Ovary (tissue), 9 donors: ENCODE measurements around the gene TMEM272. TPM values are rescaled to one million over a fixed set of nuclear protein-coding genes. Genes with fewer than 3 reads are reported as not detected.

Experiments used
- DNase-seq, 5 donors: peaks; one replicate each; pipeline ENCODE4 v3.0.0-alpha.2; 2019 to 2020
- H3K27ac ChIP-seq, 2 donors: fragments of 200-600 bp; one replicate each; pipeline versions ENCODE4 v1.5.1 to v1.8.0; 2019 to 2022
- H3K27me3 ChIP-seq: fragments of 200-600 bp; one replicate; pipeline ENCODE4 v1.8.0; 2022
- H3K36me3 ChIP-seq: fragments of 200-600 bp; sonication (generic); one replicate; pipeline ENCODE4 v1.5.1; 2019
- H3K4me1 ChIP-seq: one replicate; pipeline ENCODE4 v1.8.1; 2013; ENCODE audit warnings: mild to moderate bottlenecking, moderate library complexity; ENCODE audit not compliant: insufficient read depth
- H3K4me3 ChIP-seq: fragments of 200-600 bp; sonication (generic); one replicate; pipeline ENCODE4 v1.5.1; 2017
- H3K9me3 ChIP-seq, 2 donors: fragments of 200-600 bp in 1 of 2; sonication (generic) in 1 of 2; one replicate each; pipeline versions ENCODE4 v1.5.1 to v1.8.1; 2013 to 2019; ENCODE audit warnings: mild to moderate bottlenecking in 1 of 2, moderate library complexity in 1 of 2
- EP300 ChIP-seq: sonication (generic); formaldehyde crosslinking; IDR thresholded peaks from one replicate; pipeline ENCODE4 v1.6.1; 2017; ENCODE audit warnings: antibody characterized with exemption
- POLR2A ChIP-seq: fragments of 450-650 bp; IDR thresholded peaks from one replicate; pipeline ENCODE4 v1.6.1; 2017; ENCODE audit warnings: antibody characterized with exemption, mild to moderate bottlenecking, moderate library complexity
- WGBS, 3 donors: extraction: QIAGEN DNeasy Blood & Tissue Kit in 1 of 3; methylation state at CpG; one replicate each; pipeline versions ENCODE4 v1.1.5 to v1.1.7; 2013 to 2017; 5-methylcytosine and 5-hydroxymethylcytosine counted together
- intact Hi-C, 4 donors: fragments of 100-400 bp; cut with DNase I; formaldehyde crosslinking; loops; one replicate each; pipeline versions ENCODE4 v1.11.0 to v1.15.1; 2022 to 2023
- polyA plus RNA-seq, 2 donors: library from polyadenylated mRNA; stranded (reverse); fragments of 200-250 nt in 1 of 2; fragments of 350-450 nt in 1 of 2; fragmentation: Illumina TruSeq in 1 of 2; extraction: RNeasy Lipid Tissue Mini Kit (QIAGEN cat#74804) in 1 of 2; gene quantifications; one replicate each; pipeline ENCODE4 v1.2.3, GENCODE V29; 2013 to 2014
- total RNA-seq, 7 donors: library from RNA; depleted of rRNA in 2 of 7; stranded (reverse); fragments of >200 nt in 2 of 7; fragmentation: NEBNext Ultra II Directional in 3 of 7; extraction: Animal tissue kit (Norgen Biotek cat#: 25700) in 3 of 7; gene quantifications; one replicate each; pipeline versions ENCODE4 v1.1.0 to v1.2.4, GENCODE V29; 2016 to 2023
- TF ChIP-seq, protein P1 (sequence below), 3 donors: fragments of 450-650 bp in 2 of 3; fragments of 200-600 bp in 1 of 3; IDR thresholded peaks; one replicate each; pipeline versions ENCODE4 v1.5.1 to v1.8.0; 2016 to 2022; ENCODE audit warnings: antibody characterized with exemption in 3 of 3, mild to moderate bottlenecking in 1 of 3
- donor health status: DM: no; HTN: no; CAD: no; lungs with moderate emphysema.
- donor health status: DM: no; HTN: no; CAD: no.
- donor health status: Bipolar disorder and iron deficiency.
- donor health status: DM: yes; HTN: yes; CAD: no.
- donor health status: DM: no; HTN: no; CAD: no.
- donor health status: DM: yes; HTN: yes; CAD: no.

TMEM272 gene
- total and polyA plus RNA-seq, 9 donors, result 0.05 to 0.28 (median 0.11) TPM; not detected in 2

DNA sequence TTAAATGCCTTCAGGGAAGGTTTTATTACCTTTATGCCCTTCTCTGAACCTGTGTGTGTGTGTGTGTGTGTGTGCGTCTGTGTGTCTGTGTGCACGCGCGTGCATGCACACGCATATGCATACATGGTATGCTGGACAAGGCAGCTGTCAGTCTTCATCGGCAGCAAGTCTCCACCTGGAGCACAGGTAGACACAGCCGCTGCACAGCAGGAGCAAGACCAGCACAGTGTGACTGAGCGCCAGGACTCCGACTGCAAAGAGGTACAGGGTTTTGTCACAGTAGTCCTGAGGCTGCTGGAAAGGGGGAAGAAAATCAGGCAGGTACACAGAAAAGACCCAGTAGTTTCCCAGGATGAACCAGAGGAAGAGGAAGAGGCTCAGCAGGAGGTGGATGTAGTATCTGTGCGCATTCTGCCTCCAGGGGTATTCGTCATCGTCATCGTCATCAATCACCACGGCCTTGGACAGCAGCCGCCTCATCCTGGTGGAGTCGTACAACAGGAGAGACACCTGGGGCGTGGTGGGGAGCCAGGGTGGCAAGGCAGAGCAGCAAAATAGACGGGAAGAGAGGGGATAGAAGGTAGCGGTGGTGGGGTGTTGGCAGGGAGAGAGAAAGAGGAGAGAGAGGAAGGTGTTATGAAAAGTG is 28.2 kb downstream of the TMEM272 start:
- H3K36me3 ChIP-seq, result no peaks in the 10 kb centered on the region
- H3K27ac ChIP-seq, result no peak overlapping the region
- no peaks in the 10 kb centered on the region for H3K27me3 ChIP-seq
- no peaks in the 10 kb centered on the region for H3K4me1 ChIP-seq
- H3K4me3 ChIP-seq, result no peak overlapping the region
- 79 to 84% (median 80%) methylated on average over 19 of the region's 19 CpGs for WGBS, 3 donors
- TF ChIP-seq POLR2A (no peak), EP300 (no peak)
- TF ChIP-seq, protein P1, sequence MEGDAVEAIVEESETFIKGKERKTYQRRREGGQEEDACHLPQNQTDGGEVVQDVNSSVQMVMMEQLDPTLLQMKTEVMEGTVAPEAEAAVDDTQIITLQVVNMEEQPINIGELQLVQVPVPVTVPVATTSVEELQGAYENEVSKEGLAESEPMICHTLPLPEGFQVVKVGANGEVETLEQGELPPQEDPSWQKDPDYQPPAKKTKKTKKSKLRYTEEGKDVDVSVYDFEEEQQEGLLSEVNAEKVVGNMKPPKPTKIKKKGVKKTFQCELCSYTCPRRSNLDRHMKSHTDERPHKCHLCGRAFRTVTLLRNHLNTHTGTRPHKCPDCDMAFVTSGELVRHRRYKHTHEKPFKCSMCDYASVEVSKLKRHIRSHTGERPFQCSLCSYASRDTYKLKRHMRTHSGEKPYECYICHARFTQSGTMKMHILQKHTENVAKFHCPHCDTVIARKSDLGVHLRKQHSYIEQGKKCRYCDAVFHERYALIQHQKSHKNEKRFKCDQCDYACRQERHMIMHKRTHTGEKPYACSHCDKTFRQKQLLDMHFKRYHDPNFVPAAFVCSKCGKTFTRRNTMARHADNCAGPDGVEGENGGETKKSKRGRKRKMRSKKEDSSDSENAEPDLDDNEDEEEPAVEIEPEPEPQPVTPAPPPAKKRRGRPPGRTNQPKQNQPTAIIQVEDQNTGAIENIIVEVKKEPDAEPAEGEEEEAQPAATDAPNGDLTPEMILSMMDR (IDR thresholded peaks at IDR 0.05), result no peak
- DNase-seq, result no peak
- no peaks in the 10 kb centered on the region for H3K9me3 ChIP-seq
- intact Hi-C loops, result loop anchor here in 2 of 4 donors (10.0 kb wide), 1 partner anchor 308 kb away; the partner anchor contains the start of gene NEK5 (in 2 of the 2)

GRCh38 chr13:51815848-51816247 is 29.1 kb downstream of the TMEM272 start:
- 44 to 55% (median 48%) methylated on average over 11 of the region's 11 CpGs for WGBS, 3 donors
- Histone ChIP-seq H3K27ac (no peak overlapping the region), H3K27me3 (no peaks in the 10 kb centered on the region), H3K4me3 (no peak overlapping the region), H3K9me3 (no peaks in the 10 kb centered on the region), H3K36me3 (no peaks in the 10 kb centered on the region), H3K4me1 (no peaks in the 10 kb centered on the region)
- TF ChIP-seq POLR2A, result no peak
- no peak for TF ChIP-seq EP300
- TF ChIP-seq, protein P1 (IDR thresholded peaks at IDR 0.05), result no peak
- DNase-seq, result peak in 1 of 5 donors; percentile 16
- intact Hi-C loops, result loop anchor here in 2 of 4 donors (10.0 kb wide), 1 partner anchor 309 kb away; the partner anchor contains the start of gene NEK5 (in 2 of the 2)

- Histone ChIP-seq H3K27ac (no peak overlapping the region), H3K9me3 (no peaks in the 10 kb centered on the region), H3K27me3 (no peaks in the 10 kb centered on the region), H3K4me1 (no peaks in the 10 kb centered on the region), H3K4me3 (no peak overlapping the region), H3K36me3 (no peaks in the 10 kb centered on the region)
- peak in 4 of 5 donors; percentile 43 to 71 (median 50) for DNase-seq
- TF ChIP-seq, protein P1 (IDR thresholded peaks at IDR 0.05), result peak in 2 of 3 donors; percentile 41 to 68
- TF ChIP-seq EP300, result no peak
- intact Hi-C loops, result loop anchor here in 2 of 4 donors (10.0 kb wide), 1 partner anchor 310 kb away; the partner anchor contains the start of gene NEK5 (in 2 of the 2)
- WGBS, 3 donors, result 22 to 29% (median 23%) methylated on average over 13 of the region's 13 CpGs
These were observed 29.9 kb downstream of the TMEM272 start for GRCh38 chr13:51814825-51815650.

DNA sequence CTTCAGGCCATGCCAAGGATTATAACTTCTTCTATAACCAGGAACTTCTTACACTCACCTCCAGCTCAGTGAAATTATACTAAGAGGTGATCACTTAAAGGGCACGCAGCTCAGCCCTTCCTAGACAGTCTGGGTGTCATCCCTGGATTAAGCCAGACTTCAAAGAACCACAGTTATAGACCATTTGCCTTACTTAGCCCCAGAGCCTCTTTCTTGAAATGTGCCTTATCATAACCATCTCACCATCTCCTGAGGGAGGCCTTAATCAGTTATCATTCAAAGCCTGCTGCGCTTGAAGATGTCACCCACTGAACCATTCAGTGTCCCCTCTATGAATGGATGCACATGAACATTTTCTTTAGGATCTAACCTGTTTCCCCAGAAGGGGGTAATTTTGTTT is 30.9 kb downstream of the TMEM272 start:
- DNase-seq, result no peak
- 93 to 98% (median 97%) methylated on average over 2 of the region's 2 CpGs for WGBS, 3 donors
- Histone ChIP-seq H3K36me3 (no peaks in the 10 kb centered on the region), H3K4me3 (no peak overlapping the region), H3K9me3 (no peaks in the 10 kb centered on the region), H3K4me1 (no peaks in the 10 kb centered on the region), H3K27ac (no peak overlapping the region), H3K27me3 (no peaks in the 10 kb centered on the region)
- TF ChIP-seq EP300 (no peak), POLR2A (no peak)
- TF ChIP-seq, protein P1 (IDR thresholded peaks at IDR 0.05), result no peak
- intact Hi-C loops, result loop anchor here in 2 of 4 donors (10.0 kb wide), 1 partner anchor 311 kb away; the partner anchor contains the start of gene NEK5 (in 2 of the 2)
